Measurements from ENCODE around the gene GRK5.

Gene GRK5

GRCh38 chr10:119478111-119478802, 270.9 kb downstream of the GRK5 start:
- TF ChIP-seq GATA2 (IDR thresholded peaks at IDR 0.05; ENCODE audit: low read depth, low read length) = no peak
- no peak for TF ChIP-seq GATA3 (IDR thresholded peaks at IDR 0.05; ENCODE audit: low read depth, low read length)

- TF ChIP-seq GATA3 (IDR thresholded peaks at IDR 0.05; ENCODE audit: low read depth, low read length) (no peak), GATA2 (IDR thresholded peaks at IDR 0.05; ENCODE audit: low read depth, low read length) (no peak)
These were observed 271.5 kb downstream of the GRK5 start for GRCh38 chr10:119478811-119479341.

DNA sequence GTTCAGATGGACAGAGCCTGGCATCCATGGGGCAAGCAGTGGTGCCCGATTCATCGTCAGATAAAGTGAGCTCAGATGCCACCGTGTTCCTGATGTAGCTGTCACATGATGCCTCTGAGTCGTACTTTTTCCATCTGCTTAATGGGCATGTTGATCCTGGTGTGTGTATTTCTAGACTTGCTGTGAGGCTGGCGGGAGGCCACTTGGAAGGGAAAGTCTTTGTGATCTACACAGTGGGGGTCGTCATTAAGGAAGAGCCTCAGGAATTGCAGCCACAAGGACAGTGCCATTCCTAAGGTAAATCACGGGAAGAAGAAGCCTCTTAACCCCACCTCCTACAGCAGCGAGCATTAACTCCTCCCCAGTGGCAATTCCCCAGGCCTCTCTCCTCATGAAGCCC, 272.2 kb downstream of the GRK5 start:
- TF ChIP-seq GATA3 (IDR thresholded peaks at IDR 0.05; ENCODE audit: low read depth, low read length) (no peak), GATA2 (IDR thresholded peaks at IDR 0.05; ENCODE audit: low read depth, low read length) (no peak)

GRCh38 chr10:119480667-119481066, 273.3 kb downstream of the GRK5 start:
- TF ChIP-seq GATA2 (IDR thresholded peaks at IDR 0.05; ENCODE audit: low read depth, low read length) (no peak), GATA3 (IDR thresholded peaks at IDR 0.05; ENCODE audit: low read depth, low read length) (no peak)

DNA sequence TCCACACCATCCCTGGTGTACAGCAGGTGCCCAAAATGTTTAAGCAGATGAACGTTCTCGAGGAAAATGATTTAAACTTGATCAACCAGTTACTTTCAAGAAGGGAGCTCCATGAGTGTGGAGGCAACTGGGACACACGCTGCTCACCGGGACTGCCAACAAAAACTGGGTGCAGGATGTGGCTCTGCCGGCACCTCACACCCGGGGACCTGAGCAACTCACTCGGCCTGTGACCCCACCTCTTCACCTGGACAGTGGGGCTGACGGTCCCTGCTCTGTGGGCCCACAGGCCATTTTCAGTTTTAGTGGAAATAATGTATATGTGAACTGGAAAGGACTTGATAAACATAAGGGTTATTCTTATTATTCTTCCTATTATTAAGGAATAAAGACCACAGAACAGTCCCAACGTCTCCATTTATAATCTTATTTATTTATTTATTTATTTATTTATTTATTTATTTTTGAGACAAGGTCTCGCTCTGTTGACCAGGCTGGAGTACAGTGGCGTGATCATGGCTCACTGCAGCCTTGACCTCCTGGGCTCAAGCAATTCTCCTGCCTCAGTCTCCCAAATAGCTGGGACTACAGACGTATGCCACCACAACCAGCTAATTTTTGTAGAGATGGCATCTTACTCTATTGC, 274.5 kb downstream of the GRK5 start:
- no peak for TF ChIP-seq GATA2 (IDR thresholded peaks at IDR 0.05; ENCODE audit: low read depth, low read length)
- TF ChIP-seq GATA3 (IDR thresholded peaks at IDR 0.05; ENCODE audit: low read depth, low read length) = no peak

- TF ChIP-seq GATA2 (IDR thresholded peaks at IDR 0.05; ENCODE audit: low read depth, low read length) = no peak
These were observed 275.6 kb downstream of the GRK5 start for GRCh38 chr10:119483001-119483400.

DNA sequence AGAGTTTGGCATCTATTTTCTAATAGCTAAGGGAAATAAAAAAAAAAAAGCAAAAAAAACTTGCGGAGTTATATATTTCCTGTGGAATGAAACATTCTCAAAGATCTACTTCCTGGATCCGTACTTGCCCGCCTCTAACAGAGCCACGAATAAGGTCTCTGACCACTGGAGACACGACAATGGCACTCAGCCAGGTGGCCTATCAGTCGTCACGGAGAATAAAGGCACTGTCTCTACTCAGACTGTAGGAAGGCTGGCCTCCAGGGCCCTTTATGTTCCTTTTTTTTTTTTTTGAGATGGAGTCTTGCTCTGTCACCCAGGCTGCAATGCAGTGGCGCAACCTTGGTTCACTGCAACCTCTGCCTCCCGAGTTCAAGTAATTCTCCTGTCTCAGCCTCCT, 276.5 kb downstream of the GRK5 start:
- TF ChIP-seq GATA2 (IDR thresholded peaks at IDR 0.05; ENCODE audit: low read depth, low read length) = no peak

DNA sequence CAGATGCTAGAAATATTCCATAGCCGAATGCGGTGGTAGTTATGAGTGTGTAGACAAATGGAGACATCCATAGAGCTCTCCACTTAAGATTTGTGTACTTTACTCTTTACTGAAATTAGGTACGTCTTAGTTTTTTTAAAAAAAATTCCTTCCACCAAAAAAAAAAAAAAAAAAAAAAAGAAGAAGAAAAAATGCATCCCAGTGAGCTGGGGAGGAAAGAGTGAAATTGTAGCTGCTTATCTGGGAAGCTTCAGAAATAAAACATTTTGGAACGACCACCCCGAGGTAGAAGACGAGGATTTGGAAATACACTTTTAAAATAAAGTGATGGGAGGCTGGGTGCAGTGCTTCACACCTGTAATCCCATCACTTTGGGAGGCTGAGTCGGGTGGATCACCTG, 281.3 kb downstream of the GRK5 start:
- TF ChIP-seq GATA2 (IDR thresholded peaks at IDR 0.05; ENCODE audit: low read depth, low read length) (no peak), GATA3 (IDR thresholded peaks at IDR 0.05; ENCODE audit: low read depth, low read length) (no peak)

DNA sequence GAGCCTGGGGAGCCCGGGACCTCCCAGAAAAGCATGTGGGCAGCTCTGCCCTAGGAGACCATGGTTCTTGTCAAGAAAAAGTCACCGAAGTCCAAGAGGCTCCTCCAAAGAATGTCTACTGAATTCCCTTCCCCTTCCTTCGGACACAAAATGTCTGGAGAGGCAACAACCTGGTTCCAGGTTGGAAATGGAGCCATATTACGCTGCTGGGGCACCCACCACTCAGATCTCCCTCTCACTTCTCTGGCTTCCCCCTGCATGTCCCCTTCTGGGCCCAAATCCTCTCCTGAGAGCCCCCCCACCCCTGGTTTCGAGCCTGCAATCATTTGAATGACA, 282.6 kb downstream of the GRK5 start:
- no peak for TF ChIP-seq GATA2 (IDR thresholded peaks at IDR 0.05; ENCODE audit: low read depth, low read length)
- TF ChIP-seq GATA3 (IDR thresholded peaks at IDR 0.05; ENCODE audit: low read depth, low read length) = no peak

DNA sequence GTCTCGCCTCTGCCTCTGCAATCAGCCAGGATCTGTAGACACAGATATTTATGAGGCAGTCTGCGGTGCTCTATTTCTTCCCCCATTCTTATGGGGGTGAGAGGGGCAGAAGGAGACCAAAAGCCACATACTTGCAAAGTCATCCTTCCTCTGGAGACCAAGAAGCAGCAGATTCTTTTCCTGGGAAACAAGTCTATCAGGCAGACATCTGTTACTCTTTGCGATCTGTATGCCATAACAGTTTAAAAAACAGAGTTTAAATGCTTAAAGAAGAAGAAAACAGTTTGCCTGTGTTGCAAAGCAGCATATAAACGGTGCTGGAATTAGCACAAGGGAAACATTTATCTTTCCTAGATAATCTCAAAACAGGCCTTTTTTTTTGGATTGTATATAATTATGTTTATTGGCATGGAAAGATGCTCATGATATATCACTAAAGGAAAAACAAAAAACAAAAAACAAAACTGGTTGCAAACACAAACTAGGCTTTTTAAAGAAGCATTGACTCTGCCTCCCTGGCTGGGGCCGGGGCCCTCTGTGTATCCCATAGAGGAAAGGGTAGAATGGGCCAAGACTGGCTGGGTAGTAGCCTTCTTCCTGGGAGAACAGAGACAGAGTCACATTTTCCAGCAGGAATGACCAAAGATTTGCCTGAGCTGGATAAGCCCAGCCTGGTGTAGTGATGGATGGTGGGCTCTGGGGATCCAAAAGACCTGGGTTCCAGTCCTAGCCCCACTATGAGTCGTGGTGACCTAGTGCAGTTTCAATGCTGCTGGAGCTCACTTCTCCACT, 284.8 kb downstream of the GRK5 start:
- TF ChIP-seq GATA3 (IDR thresholded peaks at IDR 0.05; ENCODE audit: low read depth, low read length) (no peak), GATA2 (IDR thresholded peaks at IDR 0.05; ENCODE audit: low read depth, low read length) (no peak)

DNA sequence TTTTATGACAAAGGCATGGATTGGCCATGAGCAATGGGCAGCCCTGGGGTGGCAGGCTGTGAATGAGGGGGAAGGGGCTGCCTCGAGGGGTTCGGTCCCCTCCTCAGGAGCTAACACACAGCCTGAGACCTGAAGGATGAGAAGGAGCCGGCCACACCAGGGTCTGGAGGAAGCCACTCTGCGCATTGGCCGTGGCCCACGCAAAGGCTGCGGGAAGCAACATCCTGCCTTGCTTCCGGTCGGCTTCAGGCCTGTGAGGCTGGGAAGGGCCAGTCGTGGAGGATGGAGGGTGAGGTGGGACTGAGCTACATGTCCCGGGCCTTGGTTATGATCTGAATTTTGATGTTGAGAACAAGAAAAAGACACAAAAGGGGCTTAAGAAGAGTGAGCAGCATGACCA, 285.8 kb downstream of the GRK5 start:
- no peak for TF ChIP-seq GATA3 (IDR thresholded peaks at IDR 0.05; ENCODE audit: low read depth, low read length)

- TF ChIP-seq GATA2 (IDR thresholded peaks at IDR 0.05; ENCODE audit: low read depth, low read length) (no peak), GATA3 (IDR thresholded peaks at IDR 0.05; ENCODE audit: low read depth, low read length) (no peak)
These were observed 287.1 kb downstream of the GRK5 start for GRCh38 chr10:119494236-119495020.

- no peak for TF ChIP-seq GATA3 (IDR thresholded peaks at IDR 0.05; ENCODE audit: low read depth, low read length)
- no peak for TF ChIP-seq GATA2 (IDR thresholded peaks at IDR 0.05; ENCODE audit: low read depth, low read length)
These were observed 287.7 kb downstream of the GRK5 start for GRCh38 chr10:119495021-119495505.

DNA sequence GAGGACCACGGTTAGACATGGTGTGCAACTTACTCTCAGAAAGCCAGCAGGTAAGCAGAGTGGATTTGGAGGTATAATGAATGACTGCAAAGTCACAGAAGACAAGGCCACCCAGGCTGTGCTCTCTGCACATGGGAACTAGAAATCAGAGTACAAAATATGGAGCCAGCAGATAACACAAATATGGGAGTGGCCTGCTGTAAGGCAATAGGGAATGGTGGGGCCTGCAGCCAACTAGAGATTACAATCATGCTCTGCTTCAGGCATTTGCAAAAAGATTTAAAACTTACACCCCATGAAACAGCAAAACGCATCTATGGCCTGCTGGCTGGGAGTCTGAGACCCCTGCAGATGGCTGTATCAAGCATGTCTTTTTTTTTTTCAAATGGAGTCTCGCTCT, 288.2 kb downstream of the GRK5 start:
- TF ChIP-seq GATA2 (IDR thresholded peaks at IDR 0.05; ENCODE audit: low read depth, low read length) = no peak
- no peak for TF ChIP-seq GATA3 (IDR thresholded peaks at IDR 0.05; ENCODE audit: low read depth, low read length)

All from SH-SY5Y (cell line).